CD4-positive, alpha-beta memory T cell (primary cell): ENCODE data around the gene NDUFV2. TPM values are rescaled to one million over a fixed set of nuclear protein-coding genes. Genes with fewer than 3 reads are reported as not detected.
"Not testable (repeated sequence)": the region's sequence is repeated elsewhere in the genome, so short reads cannot be mapped to it uniquely, and the experiment has no call there.

Experiments used
- CTCF ChIA-PET: fragments of 350-600 bp; sonication (Branson Sonifier 250); formaldehyde crosslinking; loops from one replicate; lab custom pipeline; 2021; ENCODE audit warnings: inconsistent platforms; ENCODE audit not compliant: partially characterized antibody; lab: Charles Lee
- POLR2A ChIA-PET: fragments of 350-600 bp; sonication (Branson Sonifier 250); formaldehyde crosslinking; loops from one replicate; lab custom pipeline; 2021; ENCODE audit not compliant: partially characterized antibody; lab: Charles Lee
- DNase-seq, 5 donors: peaks; one replicate each; pipeline versions ENCODE4 v3.0.0 to v3.0.0-alpha.2; 2020 to 2022; ENCODE audit warnings: mixed read lengths in 1 of 5
- H3K27ac ChIP-seq: one replicate; pipeline ENCODE4 v1.7.0; 2013; ENCODE audit warnings: low read depth, low read length
- H3K27me3 ChIP-seq: 2 replicates; pipeline ENCODE4 v1.7.0; 2013; ENCODE audit warnings: mild to moderate bottlenecking, low read length, moderate library complexity; ENCODE audit not compliant: insufficient read depth
- H3K36me3 ChIP-seq: 2 replicates; pipeline ENCODE4 v1.7.0; 2013; ENCODE audit warnings: mild to moderate bottlenecking, low read length, moderate library complexity; ENCODE audit not compliant: insufficient read depth
- H3K4me1 ChIP-seq: 2 replicates; pipeline ENCODE4 v1.7.0; 2013; ENCODE audit warnings: mild to moderate bottlenecking, low read length, moderate library complexity; ENCODE audit not compliant: insufficient read depth
- H3K4me3 ChIP-seq, 2 donors: one replicate each; pipeline ENCODE4 v1.7.0; 2013; ENCODE audit warnings: low read length in 2 of 2, mild to moderate bottlenecking in 1 of 2
- H3K9me3 ChIP-seq, 2 donors: one replicate each; pipeline ENCODE4 v1.7.0; 2013; ENCODE audit warnings: low read length in 2 of 2, control low read depth in 1 of 2; ENCODE audit not compliant: control insufficient read depth in 1 of 2
- H3K27ac Mint-ChIP-seq, 7 donors: one replicate each; pipeline ENCODE4 v1.8.0; 2020 to 2021; ENCODE audit warnings: mixed read lengths in 7 of 7, mild to moderate bottlenecking in 6 of 7, inconsistent platforms in 3 of 7, moderate library complexity in 3 of 7
- H3K27me3 Mint-ChIP-seq, 2 donors: one replicate each; pipeline ENCODE4 v1.8.0; 2020 to 2021; ENCODE audit warnings: mixed read lengths in 2 of 2
- H3K36me3 Mint-ChIP-seq, 2 donors: one replicate each; pipeline ENCODE4 v1.8.0; 2020 to 2021; ENCODE audit warnings: mixed read lengths in 2 of 2, inconsistent platforms in 1 of 2, mild to moderate bottlenecking in 1 of 2
- H3K4me1 Mint-ChIP-seq, 4 donors: one replicate each; pipeline ENCODE4 v1.8.0; 2020 to 2021; ENCODE audit warnings: mixed read lengths in 4 of 4, mild to moderate bottlenecking in 1 of 4
- H3K4me3 Mint-ChIP-seq, 8 donors: one replicate each; pipeline ENCODE4 v1.8.0; 2020 to 2021; ENCODE audit warnings: mixed read lengths in 8 of 8, mild to moderate bottlenecking in 7 of 8, moderate library complexity in 6 of 8, inconsistent platforms in 3 of 8
- H3K9me3 Mint-ChIP-seq, 8 donors: one replicate each; pipeline ENCODE4 v1.8.0; 2020 to 2021; ENCODE audit warnings: mixed read lengths in 8 of 8, mild to moderate bottlenecking in 5 of 8, inconsistent platforms in 3 of 8, moderate library complexity in 1 of 8
- intact Hi-C: fragments of 100-400 bp; cut with micrococcal nuclease; formaldehyde crosslinking; loops from one replicate; pipeline ENCODE4 v1.15.1; 2023
- polyA plus RNA-seq, 2 donors: library from polyadenylated mRNA; unstranded; fragments of 300-500 nt; fragmentation: Illumina TruSeq; gene quantifications; one replicate each; pipeline ENCODE4 v1.2.3, GENCODE V29; 2021
- total RNA-seq, 2 experiments: library from RNA; stranded (reverse); gene quantifications; one replicate each; pipeline ENCODE4 v1.2.3, GENCODE V29; 2021

The NDUFV2 gene
- total and polyA plus RNA-seq, 4 experiments from 2014 or later = 135 to 281 (median 174) TPM

DNA sequence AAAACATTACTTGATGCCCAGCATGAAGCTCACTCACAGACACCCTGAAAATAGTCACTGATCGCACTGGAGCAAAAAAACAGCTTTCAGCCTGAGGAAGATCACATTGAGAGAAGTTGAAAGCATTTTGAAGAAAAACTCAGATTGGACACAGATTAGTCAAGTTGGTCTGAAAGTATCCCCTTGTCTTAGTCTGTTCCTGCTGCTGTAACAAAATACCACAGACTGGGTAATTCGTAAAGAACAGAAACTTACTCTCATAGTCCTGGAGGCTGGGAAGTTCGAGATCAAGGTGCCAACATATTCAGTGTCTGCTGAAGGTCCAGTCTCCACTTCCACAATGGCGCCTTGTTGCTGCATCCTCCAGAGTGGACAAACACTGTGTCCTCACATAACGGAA, 14.2 kb upstream of the NDUFV2 start:
- H3K4me3 Mint-ChIP-seq = peak overlapping the region in 1 of 8 donors; percentile 49
- peaks cover 33 to 77% (median 58%) of the 10 kb centered on the region in 4 donors for H3K4me1 Mint-ChIP-seq
- H3K27me3 Mint-ChIP-seq = no peaks in the 10 kb centered on the region
- ChIA-PET POLR2A (interaction anchor here (0.7 to 20.4 kb wide), 5 partner anchors 8 to 51 kb away, joined by 3 to 238 read pairs (median 7); partner anchors contain the start of gene ANKRD12), CTCF (no interaction called here)
- no peaks in the 10 kb centered on the region for H3K9me3 Mint-ChIP-seq
- no peaks in the 10 kb centered on the region for H3K36me3 Mint-ChIP-seq
- Histone ChIP-seq H3K9me3 (no peaks in the 10 kb centered on the region), H3K4me3 (no peak overlapping the region), H3K4me1 (peaks cover 78% of the 10 kb centered on the region), H3K36me3 (no peaks in the 10 kb centered on the region), H3K27ac (no peak overlapping the region), H3K27me3 (no peaks in the 10 kb centered on the region)
- intact Hi-C loops = no loop called here
- DNase-seq = no peak
- peak overlapping the region; percentile 53 to 91 (median 75) for H3K27ac Mint-ChIP-seq

- H3K36me3 ChIP-seq, H3K4me3 ChIP-seq, CTCF ChIA-PET, H3K9me3 ChIP-seq, intact Hi-C loops, H3K27me3 Mint-ChIP-seq, DNase-seq, H3K36me3 Mint-ChIP-seq, H3K9me3 Mint-ChIP-seq, H3K27me3 ChIP-seq, H3K27ac ChIP-seq: not testable (repeated sequence)
- H3K27ac Mint-ChIP-seq = peak overlapping the region; percentile 47 to 91 (median 76)
- peaks cover 28 to 75% (median 55%) of the 10 kb centered on the region in 4 donors for H3K4me1 Mint-ChIP-seq
- POLR2A ChIA-PET = interaction anchor here (1.0 to 20.4 kb wide), 4 partner anchors 13 to 51 kb away, joined by 4 to 238 read pairs (median 8); partner anchors contain the start of gene ANKRD12
- peak overlapping the region in 1 of 8 donors; percentile 49 for H3K4me3 Mint-ChIP-seq
- peaks cover 76% of the 10 kb centered on the region for H3K4me1 ChIP-seq
Observed at GRCh38 chr18:9088727-9089126, 13.8 kb upstream of the NDUFV2 start.

GRCh38 chr18:9090578-9090977, 11.9 kb upstream of the NDUFV2 start:
- no peaks in the 10 kb centered on the region for H3K27me3 ChIP-seq
- Mint-ChIP-seq H3K27ac (peak overlapping the region; percentile 88 to 99 (median 99)), H3K27me3 (no peaks in the 10 kb centered on the region), H3K36me3 (no peaks in the 10 kb centered on the region), H3K4me3 (peak overlapping the region; percentile 67 to 86 (median 78)), H3K9me3 (no peaks in the 10 kb centered on the region), H3K4me1 (peaks cover 37 to 83% (median 67%) of the 10 kb centered on the region in 4 donors)
- H3K36me3 ChIP-seq = no peaks in the 10 kb centered on the region
- DNase-seq = no peak
- peaks cover 78% of the 10 kb centered on the region for H3K4me1 ChIP-seq
- H3K27ac ChIP-seq = peak overlapping the region; percentile 53
- ChIA-PET CTCF (interaction anchor here (1.1 to 2.8 kb wide), 5 partner anchors 11 to 45 kb away, joined by 3 to 11 read pairs (median 7); no protein-coding TSS in a partner anchor), POLR2A (interaction anchor here (0.6 to 20.4 kb wide), 9 partner anchors 10 to 49 kb away, joined by 3 to 238 read pairs (median 4); partner anchors contain the start of genes ANKRD12 and NDUFV2)
- peak overlapping the region in 1 of 2 donors; percentile 17 for H3K4me3 ChIP-seq
- no peaks in the 10 kb centered on the region for H3K9me3 ChIP-seq
- intact Hi-C loops = no loop called here

GRCh38 chr18:9091066-9091476, 11.4 kb upstream of the NDUFV2 start:
- Mint-ChIP-seq H3K9me3 (no peaks in the 10 kb centered on the region), H3K4me3 (peak overlapping the region; percentile 67 to 86 (median 78)), H3K27ac (peak overlapping the region; percentile 88 to 99 (median 99)), H3K4me1 (peaks cover 40 to 84% (median 68%) of the 10 kb centered on the region in 4 donors), H3K27me3 (no peaks in the 10 kb centered on the region), H3K36me3 (no peaks in the 10 kb centered on the region)
- intact Hi-C loops = loop anchor here (1.0 kb wide), 1 partner anchor 11 kb away; the partner anchor contains the start of gene NDUFV2
- Histone ChIP-seq H3K4me3 (peak overlapping the region in 1 of 2 donors; percentile 17), H3K9me3 (no peaks in the 10 kb centered on the region), H3K4me1 (peaks cover 81% of the 10 kb centered on the region), H3K36me3 (no peaks in the 10 kb centered on the region), H3K27me3 (no peaks in the 10 kb centered on the region), H3K27ac (peak overlapping the region; percentile 53)
- ChIA-PET CTCF (interaction anchor here (1.3 to 2.8 kb wide), 5 partner anchors 11 to 56 kb away, joined by 5 to 11 read pairs (median 7); no protein-coding TSS in a partner anchor), POLR2A (interaction anchor here (0.6 to 20.4 kb wide), 8 partner anchors 8 to 48 kb away, joined by 3 to 238 read pairs (median 4); partner anchors contain the start of genes ANKRD12 and NDUFV2)
- peak; percentile 69 to 86 (median 83) for DNase-seq

DNA sequence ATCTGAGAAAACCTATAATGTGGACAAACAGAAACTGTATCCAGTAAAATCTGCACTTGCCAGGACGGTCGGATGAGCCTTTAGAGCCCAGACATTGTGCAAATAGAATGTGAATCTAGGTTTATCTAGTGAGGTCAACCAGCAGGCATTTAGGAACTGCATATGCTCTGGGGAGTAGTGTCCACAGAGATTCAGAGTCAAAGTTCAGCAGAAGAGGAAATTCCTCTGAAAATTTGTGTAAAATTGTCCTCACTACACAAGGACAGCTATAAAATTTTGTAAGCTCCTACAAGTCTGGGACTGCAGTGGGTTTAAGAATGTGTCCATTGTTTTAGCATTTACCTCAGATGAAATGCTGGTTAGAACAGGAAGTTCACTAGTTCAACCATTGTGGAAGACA, 9.8 kb upstream of the NDUFV2 start:
- ChIA-PET POLR2A (interaction anchor here (20.4 kb wide), 1 partner anchor 47 kb away, joined by 238 read pairs; the partner anchor contains the start of gene ANKRD12), CTCF (interaction anchor here (2.1 to 2.5 kb wide), 2 partner anchors 12 to 19 kb away, joined by 7 to 9 read pairs; no protein-coding TSS in a partner anchor)
- DNase-seq = no peak
- H3K27me3 ChIP-seq = no peaks in the 10 kb centered on the region
- H3K4me1 Mint-ChIP-seq = peaks cover 45 to 88% (median 72%) of the 10 kb centered on the region in 4 donors
- H3K4me3 ChIP-seq = no peak overlapping the region
- H3K4me3 Mint-ChIP-seq = peak overlapping the region in 2 of 8 donors; percentile 21 to 26
- H3K36me3 ChIP-seq = no peaks in the 10 kb centered on the region
- peaks cover 72% of the 10 kb centered on the region for H3K4me1 ChIP-seq
- peak overlapping the region; percentile 22 to 99 (median 82) for H3K27ac Mint-ChIP-seq
- no peaks in the 10 kb centered on the region for H3K27me3 Mint-ChIP-seq
- no peaks in the 10 kb centered on the region for H3K9me3 Mint-ChIP-seq
- H3K36me3 Mint-ChIP-seq = no peaks in the 10 kb centered on the region
- peak overlapping the region; percentile 55 for H3K27ac ChIP-seq
- H3K9me3 ChIP-seq = no peaks in the 10 kb centered on the region
- intact Hi-C loops = no loop called here

DNA sequence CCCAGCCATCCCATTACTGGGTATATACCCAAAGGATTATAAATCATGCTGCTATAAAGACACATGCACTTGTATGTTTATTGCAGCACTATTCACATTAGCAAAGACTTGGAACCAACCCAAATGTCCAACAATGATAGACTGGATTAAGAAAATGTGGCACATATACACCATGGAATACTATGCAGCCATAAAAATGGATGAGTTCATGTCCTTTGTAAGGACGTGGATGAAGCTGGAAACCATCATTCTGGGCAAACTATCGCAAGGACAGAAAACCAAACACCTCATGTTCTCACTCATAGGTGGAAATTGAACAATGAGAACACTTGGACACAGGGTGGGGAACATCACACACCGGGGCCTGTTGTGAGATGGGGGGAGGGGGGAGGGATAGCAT, 9.4 kb upstream of the NDUFV2 start:
- H3K4me3 ChIP-seq, H3K9me3 ChIP-seq, H3K9me3 Mint-ChIP-seq, H3K4me3 Mint-ChIP-seq, H3K27me3 ChIP-seq, H3K36me3 ChIP-seq, intact Hi-C loops, DNase-seq, H3K27me3 Mint-ChIP-seq, H3K27ac ChIP-seq, H3K36me3 Mint-ChIP-seq: not testable (repeated sequence)
- POLR2A ChIA-PET = interaction anchor here (0.7 to 14.2 kb wide), 4 partner anchors 9 to 42 kb away, joined by 3 to 453 read pairs (median 8); partner anchors contain the start of gene ANKRD12
- peaks cover 72% of the 10 kb centered on the region for H3K4me1 ChIP-seq
- Mint-ChIP-seq H3K27ac (peak overlapping the region in 5 of 7 donors; percentile 18 to 82 (median 54)), H3K4me1 (peaks cover 44 to 85% (median 70%) of the 10 kb centered on the region in 4 donors)
- CTCF ChIA-PET = interaction anchor here (1.5 to 2.5 kb wide), 3 partner anchors 10 to 19 kb away, joined by 6 to 9 read pairs (median 7); no protein-coding TSS in a partner anchor
